CD4-positive, CD25-positive, alpha-beta regulatory T cell (primary cell): ENCODE measurements around the gene ANKRD11. TPM values are rescaled to one million over a fixed set of nuclear protein-coding genes. Genes with fewer than 3 reads are reported as not detected.
A peak's percentile ranks its signal among the peaks of the same experiment; 100 is the strongest.

Experiments used
- ATAC-seq, 2 donors: fragments of 150-1000 bp; cut with Tn5 transposase; one replicate each; pipeline ENCODE4 v1.10.0; 2021; ENCODE audit warnings: low read depth in 2 of 2, moderate number of reproducible peaks in 2 of 2, moderate library complexity in 1 of 2
- DNase-seq, 3 donors: peaks; one replicate each; pipeline versions ENCODE4 v3.0.0 to v3.0.0-alpha.2; 2012 to 2022; ENCODE audit warnings: mixed read lengths in 1 of 3
- H3K27ac ChIP-seq: one replicate; pipeline ENCODE4 v1.7.0; 2013; ENCODE audit warnings: mild to moderate bottlenecking, low read length; ENCODE audit not compliant: insufficient read depth, poor library complexity, severe bottlenecking
- H3K27me3 ChIP-seq: one replicate; pipeline ENCODE4 v1.7.0; 2013; ENCODE audit warnings: low read length; ENCODE audit not compliant: control insufficient read depth, insufficient read depth
- H3K36me3 ChIP-seq: one replicate; pipeline ENCODE4 v1.7.0; 2013; ENCODE audit warnings: mild to moderate bottlenecking, low read length, moderate library complexity; ENCODE audit not compliant: control insufficient read depth, insufficient read depth
- H3K4me1 ChIP-seq: 2 replicates; pipeline ENCODE4 v1.7.0; 2013; ENCODE audit warnings: mild to moderate bottlenecking, low read length; ENCODE audit not compliant: insufficient read depth, control insufficient read depth, poor library complexity, severe bottlenecking
- H3K4me3 ChIP-seq: one replicate; pipeline ENCODE4 v1.7.0; 2013; ENCODE audit warnings: low read depth, mild to moderate bottlenecking, low read length, moderate library complexity
- H3K9me3 ChIP-seq, 2 experiments: 1 replicate in 1 of 2; 2 replicates in 1 of 2; pipeline ENCODE4 v1.7.0; 2013; ENCODE audit warnings: low read length in 2 of 2, mild to moderate bottlenecking in 1 of 2, moderate library complexity in 1 of 2; ENCODE audit not compliant: control insufficient read depth in 2 of 2
- H3K27ac Mint-ChIP-seq, 3 donors: one replicate each; pipeline ENCODE4 v1.8.0; 2020 to 2022; ENCODE audit warnings: mild to moderate bottlenecking in 3 of 3, mixed read lengths in 3 of 3, moderate library complexity in 2 of 3
- H3K27me3 Mint-ChIP-seq: one replicate; pipeline ENCODE4 v1.8.0; 2022; ENCODE audit warnings: mild to moderate bottlenecking, mixed read lengths
- H3K36me3 Mint-ChIP-seq: one replicate; pipeline ENCODE4 v1.8.0; 2020; ENCODE audit warnings: mixed read lengths
- H3K4me1 Mint-ChIP-seq, 4 donors: one replicate each; pipeline ENCODE4 v1.8.0; 2020 to 2022; ENCODE audit warnings: mixed read lengths in 4 of 4, mild to moderate bottlenecking in 1 of 4
- H3K4me3 Mint-ChIP-seq, 4 donors: one replicate each; pipeline ENCODE4 v1.8.0; 2020 to 2022; ENCODE audit warnings: mild to moderate bottlenecking in 4 of 4, mixed read lengths in 4 of 4, moderate library complexity in 3 of 4
- H3K9me3 Mint-ChIP-seq, 7 donors: one replicate each; pipeline ENCODE4 v1.8.0; 2020 to 2022; ENCODE audit warnings: mixed read lengths in 7 of 7, mild to moderate bottlenecking in 3 of 7, moderate library complexity in 2 of 7
- polyA plus RNA-seq, 4 donors: library from polyadenylated mRNA; unstranded; fragments of 300-500 nt; fragmentation: Illumina TruSeq; gene quantifications; one replicate each; pipeline ENCODE4 v1.2.3, GENCODE V29; 2021
- total RNA-seq: library from RNA; stranded (reverse); gene quantifications from one replicate; pipeline ENCODE4 v1.2.3, GENCODE V29; 2022

The ANKRD11 gene
- total and polyA plus RNA-seq, 5 donors from 2014 or later, result 8.7 to 323 (median 18.6) TPM

DNA sequence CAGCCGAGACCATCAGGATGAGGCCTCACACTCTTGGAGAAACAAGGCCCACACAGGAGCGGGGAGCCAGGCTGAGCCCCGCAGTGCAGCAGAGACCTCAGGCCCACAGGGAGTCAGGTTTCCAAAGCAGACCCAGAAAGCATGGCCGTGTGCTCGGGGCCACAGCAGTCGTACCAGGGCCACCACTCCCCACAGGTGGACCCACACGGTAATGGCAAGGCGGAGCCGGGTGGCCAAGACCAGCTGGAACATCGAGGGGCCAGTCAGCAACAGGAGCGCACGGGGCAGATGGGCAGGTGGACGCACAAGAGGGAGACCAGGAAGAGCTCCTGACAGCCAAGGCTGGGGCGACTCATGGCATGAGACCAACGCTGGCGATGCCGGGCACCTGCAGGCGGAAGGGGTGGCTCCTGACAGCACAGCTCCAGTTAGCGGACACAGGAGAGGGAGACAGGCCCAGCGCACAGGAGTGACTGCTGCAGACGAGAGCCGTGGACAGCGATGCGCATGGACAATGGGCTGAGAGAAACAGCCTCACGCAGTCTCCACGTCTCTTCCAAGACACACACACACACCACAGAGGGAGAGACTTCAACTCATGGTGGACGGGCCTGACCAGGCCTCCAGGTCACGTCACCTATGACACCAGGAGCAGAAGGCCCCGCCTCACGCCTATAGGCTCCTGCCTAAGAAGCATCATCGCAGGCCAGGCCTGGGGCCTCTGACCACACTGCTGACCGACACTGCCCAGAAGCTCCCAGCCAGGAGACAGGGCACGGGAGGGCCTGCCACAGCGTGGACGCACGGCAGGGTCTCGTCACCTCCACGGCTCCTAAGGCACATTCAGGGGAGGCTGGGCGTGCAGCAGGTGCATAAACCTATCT lies 214.3 kb downstream of the ANKRD11 start:
- H3K27me3 Mint-ChIP-seq, result no peaks in the 10 kb centered on the region
- peaks cover 0 to 3% (median 0%) of the 10 kb centered on the region in 7 donors for H3K9me3 Mint-ChIP-seq
- Histone ChIP-seq H3K9me3 (no peaks in the 10 kb centered on the region), H3K36me3 (peaks cover 67% of the 10 kb centered on the region), H3K4me3 (no peak overlapping the region), H3K27ac (no peak overlapping the region), H3K27me3 (no peaks in the 10 kb centered on the region), H3K4me1 (no peaks in the 10 kb centered on the region)
- no peak for DNase-seq
- no peak for ATAC-seq
- peaks cover 0 to 4% (median under 1%) of the 10 kb centered on the region in 4 donors for H3K4me1 Mint-ChIP-seq
- peaks cover 31% of the 10 kb centered on the region for H3K36me3 Mint-ChIP-seq
- H3K27ac Mint-ChIP-seq, result no peak overlapping the region
- peak overlapping the region in 2 of 4 donors; percentile 10 to 38 for H3K4me3 Mint-ChIP-seq

DNA sequence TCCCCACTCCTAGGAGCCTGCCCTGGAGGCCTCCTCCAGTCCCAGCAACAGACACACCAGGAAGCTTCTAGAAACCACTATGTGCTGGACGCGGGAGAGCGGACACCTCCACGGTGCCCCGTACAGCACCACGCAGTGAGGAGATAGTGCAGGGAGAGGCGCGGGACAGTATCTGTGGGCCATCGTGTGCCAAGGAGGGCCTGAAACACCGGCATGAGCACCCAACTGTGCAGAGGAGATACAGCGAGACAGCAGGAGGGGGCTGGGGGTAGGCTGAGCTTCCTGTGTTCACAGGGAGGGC lies 215.1 kb downstream of the ANKRD11 start:
- Histone ChIP-seq H3K27ac (no peak overlapping the region), H3K36me3 (peaks cover 70% of the 10 kb centered on the region), H3K4me3 (no peak overlapping the region), H3K9me3 (no peaks in the 10 kb centered on the region), H3K27me3 (no peaks in the 10 kb centered on the region), H3K4me1 (no peaks in the 10 kb centered on the region)
- ATAC-seq (no peak), DNase-seq (no peak)
- H3K9me3 Mint-ChIP-seq, result peaks cover 0 to 3% (median 0%) of the 10 kb centered on the region in 7 donors
- no peak overlapping the region for H3K27ac Mint-ChIP-seq
- no peak overlapping the region for H3K4me3 Mint-ChIP-seq
- H3K36me3 Mint-ChIP-seq, result peaks cover 27% of the 10 kb centered on the region
- no peaks in the 10 kb centered on the region for H3K27me3 Mint-ChIP-seq
- peaks cover 0 to 4% (median under 1%) of the 10 kb centered on the region in 4 donors for H3K4me1 Mint-ChIP-seq

DNA sequence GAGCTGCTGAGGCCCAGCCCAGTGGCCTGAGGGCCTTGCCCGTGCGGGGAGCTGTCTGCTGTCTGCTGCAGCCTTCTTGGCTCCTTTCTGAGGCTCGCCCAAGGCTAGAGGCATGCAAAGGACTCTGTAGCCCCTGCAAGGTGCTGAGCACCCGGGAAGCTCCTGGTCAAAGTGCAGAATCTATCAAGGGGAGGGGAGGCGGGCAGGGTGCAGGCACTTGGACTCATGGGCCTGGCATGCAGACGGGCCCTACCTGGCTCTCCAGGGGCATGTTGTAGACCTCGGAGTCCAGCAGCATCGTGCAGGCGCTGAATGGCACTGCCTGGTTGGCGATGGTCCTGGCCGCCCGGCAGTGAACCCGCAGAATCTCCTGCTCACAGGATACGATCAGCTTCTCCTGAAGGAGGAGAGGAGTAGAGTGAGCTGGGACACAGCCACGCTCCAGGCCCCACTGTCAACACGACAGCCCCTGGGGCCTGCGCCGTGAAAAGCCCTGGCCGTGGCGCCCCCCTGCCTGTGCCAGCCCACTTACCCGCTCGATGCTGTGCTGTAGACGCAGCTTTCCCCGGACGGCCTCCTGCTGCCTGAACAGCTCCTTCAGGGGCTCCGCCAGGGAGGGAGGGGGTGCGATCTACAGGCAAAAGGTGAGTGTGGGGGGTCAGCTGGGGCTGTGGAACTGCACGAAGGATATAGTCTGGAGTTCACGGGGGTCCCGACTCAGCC lies 215.6 kb downstream of the ANKRD11 start:
- Mint-ChIP-seq H3K27me3 (no peaks in the 10 kb centered on the region), H3K36me3 (peaks cover 27% of the 10 kb centered on the region), H3K4me3 (no peak overlapping the region), H3K4me1 (peaks cover 0 to 4% (median under 1%) of the 10 kb centered on the region in 4 donors), H3K27ac (no peak overlapping the region), H3K9me3 (peaks cover 0 to 3% (median 0%) of the 10 kb centered on the region in 7 donors)
- DNase-seq (no peak), ATAC-seq (no peak)
- no peak overlapping the region for H3K27ac ChIP-seq
- no peaks in the 10 kb centered on the region for H3K9me3 ChIP-seq
- no peak overlapping the region for H3K4me3 ChIP-seq
- no peaks in the 10 kb centered on the region for H3K4me1 ChIP-seq
- peaks cover 75% of the 10 kb centered on the region for H3K36me3 ChIP-seq
- H3K27me3 ChIP-seq, result no peaks in the 10 kb centered on the region

DNA sequence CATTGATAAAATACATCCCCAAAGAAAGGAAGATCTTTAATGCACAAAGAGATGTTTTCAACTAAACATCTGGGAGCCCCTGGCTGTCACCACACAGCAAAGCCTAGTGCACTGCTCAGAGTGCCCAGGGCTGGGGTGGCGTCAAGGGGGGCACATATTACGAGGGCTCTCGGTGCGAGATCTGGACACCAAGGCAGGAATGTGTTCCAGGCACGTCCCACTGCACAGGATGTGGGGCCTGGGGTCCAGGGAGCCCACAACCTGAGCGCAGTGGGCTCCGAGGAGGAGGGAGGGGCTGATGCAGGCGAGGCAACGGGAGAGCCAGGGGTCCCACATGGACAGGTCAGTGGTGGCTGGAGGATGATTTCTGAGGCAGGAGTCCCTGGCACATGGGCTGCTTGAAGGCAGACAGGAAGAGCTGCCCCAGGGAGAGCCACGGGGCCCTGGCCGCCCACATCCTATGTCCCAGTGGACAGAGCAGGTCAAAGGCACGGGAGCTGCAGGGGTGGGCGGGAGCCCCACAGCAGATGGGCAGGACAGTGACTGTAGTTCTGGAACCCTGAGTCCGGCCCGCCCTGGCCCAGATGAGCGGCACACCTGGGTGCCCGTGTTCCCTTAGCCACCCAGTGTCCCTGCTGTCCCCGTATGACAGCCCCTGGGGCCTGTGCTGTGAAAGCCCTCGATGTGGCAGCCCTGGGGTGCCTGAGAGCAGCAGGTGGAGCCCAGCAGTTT lies 216.5 kb downstream of the ANKRD11 start:
- no peak overlapping the region for H3K4me3 ChIP-seq
- Mint-ChIP-seq H3K36me3 (peaks cover 30% of the 10 kb centered on the region), H3K4me3 (no peak overlapping the region), H3K27ac (no peak overlapping the region), H3K4me1 (peaks cover 0 to 4% (median under 1%) of the 10 kb centered on the region in 4 donors), H3K27me3 (no peaks in the 10 kb centered on the region), H3K9me3 (peaks cover 0 to 3% (median 0%) of the 10 kb centered on the region in 7 donors)
- H3K27ac ChIP-seq, result no peak overlapping the region
- no peaks in the 10 kb centered on the region for H3K4me1 ChIP-seq
- no peaks in the 10 kb centered on the region for H3K27me3 ChIP-seq
- no peak for ATAC-seq
- H3K36me3 ChIP-seq, result peaks cover 82% of the 10 kb centered on the region
- H3K9me3 ChIP-seq, result no peaks in the 10 kb centered on the region
- DNase-seq, result no peak

DNA sequence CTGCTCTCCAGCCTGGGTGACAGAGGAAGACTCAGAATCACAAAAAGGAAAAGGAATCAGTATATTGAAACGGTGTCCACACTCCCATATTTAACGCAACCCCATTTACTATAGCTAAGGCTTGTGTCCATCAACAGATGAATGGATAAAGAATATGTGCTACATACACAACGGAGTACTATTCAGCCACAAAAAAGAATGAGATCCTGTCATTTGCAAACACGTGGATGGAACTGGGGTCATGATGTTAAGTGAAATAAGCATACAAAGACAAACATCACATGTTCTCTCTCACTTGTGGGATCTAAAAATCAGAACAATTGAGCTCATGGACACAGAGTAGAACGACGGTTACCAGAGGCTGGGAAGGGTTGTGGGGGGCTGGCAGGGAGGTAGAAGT lies 217.7 kb downstream of the ANKRD11 start:
- no peak overlapping the region for H3K27ac ChIP-seq
- peak overlapping the region in 1 of 3 donors; percentile 69 for H3K27ac Mint-ChIP-seq
- no peaks in the 10 kb centered on the region for H3K9me3 ChIP-seq
- peak overlapping the region in 1 of 4 donors; percentile 1 for H3K4me3 Mint-ChIP-seq
- ATAC-seq, result no peak
- peaks cover 76% of the 10 kb centered on the region for H3K36me3 ChIP-seq
- H3K27me3 Mint-ChIP-seq, result no peaks in the 10 kb centered on the region
- no peaks in the 10 kb centered on the region for H3K4me1 ChIP-seq
- peaks cover 32% of the 10 kb centered on the region for H3K36me3 Mint-ChIP-seq
- H3K27me3 ChIP-seq, result no peaks in the 10 kb centered on the region
- H3K4me1 Mint-ChIP-seq, result peaks cover 0 to 4% (median under 1%) of the 10 kb centered on the region in 4 donors
- peaks cover 0 to 3% (median 0%) of the 10 kb centered on the region in 7 donors for H3K9me3 Mint-ChIP-seq
- no peak overlapping the region for H3K4me3 ChIP-seq
- no peak for DNase-seq

DNA sequence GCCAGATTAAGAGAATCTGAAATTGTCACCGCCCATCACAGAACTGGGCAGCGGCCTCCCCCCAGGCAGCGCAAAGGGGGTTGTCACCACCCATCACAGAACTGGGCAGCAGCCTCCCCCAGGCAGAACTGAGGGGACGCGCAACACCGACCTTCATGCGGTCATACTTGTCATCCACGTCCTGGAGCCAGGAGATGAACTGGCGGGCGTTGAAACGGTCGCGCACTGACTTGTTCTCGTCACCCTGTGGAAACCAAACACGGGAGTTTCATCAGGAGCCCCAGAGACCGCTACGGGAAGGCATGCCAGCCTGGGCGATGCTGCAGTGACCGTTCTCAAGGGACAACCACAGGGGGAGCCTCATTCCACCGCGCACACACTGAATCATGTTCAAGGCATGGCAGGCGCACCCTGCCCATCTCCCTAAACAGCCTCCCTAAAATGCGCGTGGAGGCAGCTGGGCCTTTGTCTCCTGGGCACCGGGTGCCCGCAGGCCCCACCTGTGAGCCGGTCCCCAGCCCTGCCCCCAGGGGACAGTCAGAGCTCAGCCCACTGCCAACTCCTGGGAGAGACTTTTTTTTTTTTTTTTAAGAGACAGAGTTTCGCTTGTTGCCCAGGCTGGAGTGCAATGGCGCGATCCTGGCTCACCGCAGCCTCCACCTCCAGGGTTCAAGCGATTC lies 219.6 kb downstream of the ANKRD11 start:
- Histone ChIP-seq H3K4me1 (no peaks in the 10 kb centered on the region), H3K4me3 (no peak overlapping the region), H3K27ac (no peak overlapping the region), H3K27me3 (no peaks in the 10 kb centered on the region), H3K9me3 (no peaks in the 10 kb centered on the region), H3K36me3 (peaks cover 77% of the 10 kb centered on the region)
- peaks cover 0 to 3% (median under 1%) of the 10 kb centered on the region in 4 donors for H3K4me1 Mint-ChIP-seq
- ATAC-seq (no peak), DNase-seq (no peak)
- no peaks in the 10 kb centered on the region for H3K27me3 Mint-ChIP-seq
- H3K36me3 Mint-ChIP-seq, result peaks cover 29% of the 10 kb centered on the region
- peaks cover 0 to 3% (median 0%) of the 10 kb centered on the region in 7 donors for H3K9me3 Mint-ChIP-seq
- H3K4me3 Mint-ChIP-seq, result no peak overlapping the region
- H3K27ac Mint-ChIP-seq, result no peak overlapping the region
